ENCODE data around the gene ABCF1.
"Not testable (repeated sequence)": the region's sequence is repeated elsewhere in the genome, so short reads cannot be mapped to it uniquely, and the experiment has no call there.

Gene ABCF1

GRCh38 chr6:30570740-30571074, 535 bp upstream of the ABCF1 start:
- Mint-ChIP-seq H3K4me3 (peak overlapping the region; percentile 98), H3K27ac (peak overlapping the region; percentile 99), H3K9me3 (no peaks in the 10 kb centered on the region), H3K36me3 (ENCODE audit: low read depth) (peaks cover 22% of the 10 kb centered on the region), H3K4me1 (ENCODE audit: low read depth) (peaks cover 45% of the 10 kb centered on the region), H3K27me3 (ENCODE audit: low read depth) (no peaks in the 10 kb centered on the region)
- no peak for DNase-seq (ENCODE audit: low spot score)

DNA sequence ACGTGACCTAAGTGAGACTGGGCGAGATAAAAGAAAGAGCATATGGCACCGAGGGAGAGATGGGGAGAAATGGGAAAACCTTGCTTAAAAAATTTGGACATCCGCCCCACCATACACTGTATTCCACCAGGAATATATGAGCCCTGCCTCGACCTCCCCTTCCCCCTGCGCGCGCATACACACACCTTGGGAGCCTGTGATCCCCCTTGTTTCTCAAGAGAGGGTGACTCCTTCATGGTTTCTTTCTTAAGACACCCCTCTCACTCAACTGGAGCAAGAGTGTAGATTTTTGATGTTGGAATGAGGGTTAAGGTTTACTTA, 480 bp downstream of the ABCF1 start:
- Mint-ChIP-seq H3K9me3 (no peaks in the 10 kb centered on the region), H3K27ac (peak overlapping the region; percentile 99), H3K36me3 (ENCODE audit: low read depth) (peaks cover 26% of the 10 kb centered on the region), H3K4me3 (peak overlapping the region; percentile 98), H3K4me1 (ENCODE audit: low read depth) (peaks cover 49% of the 10 kb centered on the region), H3K27me3 (ENCODE audit: low read depth) (no peaks in the 10 kb centered on the region)
- no peak for DNase-seq (ENCODE audit: low spot score)

DNA sequence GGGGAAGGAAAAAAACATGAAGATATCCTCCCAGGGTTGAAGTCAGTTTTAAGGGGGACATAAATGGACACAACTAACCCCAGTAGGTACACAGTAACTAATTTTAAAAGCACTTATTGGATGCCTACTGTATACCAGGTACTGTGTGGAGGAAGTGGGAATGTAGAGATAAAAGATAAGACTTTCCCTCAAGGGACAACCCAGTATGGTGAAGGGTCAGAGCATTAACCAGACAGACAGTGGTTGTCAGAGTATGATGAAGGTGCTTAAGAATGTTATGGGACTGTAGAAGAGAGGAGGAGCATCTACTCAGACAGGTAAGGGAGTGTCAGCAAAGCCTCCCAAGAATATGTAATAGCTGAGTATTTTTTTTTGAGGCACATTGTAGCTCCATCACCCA, 906 bp downstream of the ABCF1 start:
- Mint-ChIP-seq H3K36me3 (ENCODE audit: low read depth) (peaks cover 30% of the 10 kb centered on the region), H3K27me3 (ENCODE audit: low read depth) (no peaks in the 10 kb centered on the region), H3K4me1 (ENCODE audit: low read depth) (peaks cover 49% of the 10 kb centered on the region), H3K27ac (peak overlapping the region; percentile 99), H3K9me3 (no peaks in the 10 kb centered on the region), H3K4me3 (peak overlapping the region; percentile 98)
- DNase-seq (ENCODE audit: low spot score): no peak

DNA sequence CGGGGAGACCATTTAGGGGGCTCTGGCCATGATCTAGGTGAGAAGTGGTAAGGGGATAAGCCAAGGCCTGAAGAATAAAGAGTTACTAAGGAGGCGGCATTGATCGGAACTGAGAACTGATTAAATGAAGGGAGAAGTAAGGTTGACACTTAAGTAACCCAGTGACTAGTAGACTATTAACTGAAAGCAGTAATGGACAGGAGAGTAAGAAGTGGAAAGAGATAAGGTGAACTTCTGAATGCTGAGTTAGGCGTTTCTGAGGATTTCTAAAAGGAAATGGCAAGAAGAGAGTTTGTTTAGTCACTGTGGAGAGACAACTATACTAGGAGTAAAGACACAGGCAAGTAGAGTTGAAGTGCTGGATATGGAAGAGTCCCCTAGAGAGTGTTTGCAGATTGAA, 1.9 kb downstream of the ABCF1 start:
- Mint-ChIP-seq H3K4me1 (ENCODE audit: low read depth) (peaks cover 49% of the 10 kb centered on the region), H3K9me3 (no peaks in the 10 kb centered on the region), H3K36me3 (ENCODE audit: low read depth) (peaks cover 40% of the 10 kb centered on the region), H3K27me3 (ENCODE audit: low read depth) (no peaks in the 10 kb centered on the region), H3K4me3 (peak overlapping the region; percentile 98), H3K27ac (peak overlapping the region; percentile 55)
- DNase-seq (ENCODE audit: low spot score): no peak

GRCh38 chr6:30578051-30578450, 6.8 kb downstream of the ABCF1 start:
- DNase-seq (ENCODE audit: low spot score): no peak
- H3K27ac Mint-ChIP-seq: no peak overlapping the region
- H3K4me1 Mint-ChIP-seq (ENCODE audit: low read depth): peaks cover 22% of the 10 kb centered on the region
- H3K4me3 Mint-ChIP-seq: no peak overlapping the region
- no peaks in the 10 kb centered on the region for H3K9me3 Mint-ChIP-seq
- no peaks in the 10 kb centered on the region for H3K27me3 Mint-ChIP-seq (ENCODE audit: low read depth)
- H3K36me3 Mint-ChIP-seq (ENCODE audit: low read depth): peaks cover 62% of the 10 kb centered on the region

- no peaks in the 10 kb centered on the region for H3K4me1 Mint-ChIP-seq (ENCODE audit: low read depth)
- no peak for DNase-seq (ENCODE audit: low spot score)
- H3K36me3 Mint-ChIP-seq (ENCODE audit: low read depth): peaks cover 72% of the 10 kb centered on the region
- no peaks in the 10 kb centered on the region for H3K27me3 Mint-ChIP-seq (ENCODE audit: low read depth)
- peak overlapping the region; percentile 41 for H3K27ac Mint-ChIP-seq
- H3K9me3 Mint-ChIP-seq: no peaks in the 10 kb centered on the region
- H3K4me3 Mint-ChIP-seq: no peak overlapping the region
Observed at GRCh38 chr6:30583921-30584320, 12.7 kb downstream of the ABCF1 start.

DNA sequence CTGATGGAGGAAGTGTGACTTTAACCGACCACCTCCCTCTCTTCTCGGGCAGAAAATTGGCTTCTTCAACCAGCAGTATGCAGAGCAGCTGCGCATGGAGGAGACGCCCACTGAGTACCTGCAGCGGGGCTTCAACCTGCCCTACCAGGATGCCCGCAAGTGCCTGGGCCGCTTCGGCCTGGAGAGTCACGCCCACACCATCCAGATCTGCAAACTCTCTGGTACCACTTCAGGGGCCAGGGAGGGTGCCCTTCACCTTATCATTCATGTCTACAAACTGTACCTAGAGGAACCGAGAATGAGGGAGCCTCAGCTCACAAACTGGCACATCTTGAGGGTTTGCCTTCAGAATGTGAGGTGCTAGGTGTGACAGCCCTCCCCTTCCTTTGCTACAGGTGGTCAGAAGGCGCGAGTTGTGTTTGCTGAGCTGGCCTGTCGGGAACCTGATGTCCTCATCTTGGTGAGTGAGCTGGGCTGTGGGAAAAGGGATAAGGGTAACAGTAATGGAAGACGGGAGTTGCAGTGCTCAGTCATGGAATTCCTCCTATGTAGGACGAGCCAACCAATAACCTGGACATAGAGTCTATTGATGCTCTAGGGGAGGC, 18.6 kb downstream of the ABCF1 start:
- DNase-seq (ENCODE audit: low spot score): no peak
- no peaks in the 10 kb centered on the region for H3K27me3 Mint-ChIP-seq (ENCODE audit: low read depth)
- H3K36me3 Mint-ChIP-seq (ENCODE audit: low read depth): peaks cover 62% of the 10 kb centered on the region
- H3K9me3 Mint-ChIP-seq: no peaks in the 10 kb centered on the region
- H3K4me1 Mint-ChIP-seq (ENCODE audit: low read depth): no peaks in the 10 kb centered on the region
- H3K27ac Mint-ChIP-seq: no peak overlapping the region
- H3K4me3 Mint-ChIP-seq: no peak overlapping the region

DNA sequence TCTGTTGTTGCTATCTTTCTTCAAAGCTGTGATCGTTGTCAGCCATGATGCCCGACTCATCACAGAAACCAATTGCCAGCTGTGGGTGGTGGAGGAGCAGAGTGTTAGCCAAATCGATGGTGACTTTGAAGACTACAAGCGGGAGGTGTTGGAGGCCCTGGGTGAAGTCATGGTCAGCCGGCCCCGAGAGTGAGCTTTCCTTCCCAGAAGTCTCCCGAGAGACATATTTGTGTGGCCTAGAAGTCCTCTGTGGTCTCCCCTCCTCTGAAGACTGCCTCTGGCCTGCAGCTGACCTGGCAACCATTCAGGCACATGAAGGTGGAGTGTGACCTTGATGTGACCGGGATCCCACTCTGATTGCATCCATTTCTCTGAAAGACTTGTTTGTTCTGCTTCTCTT, 19.3 kb downstream of the ABCF1 start:
- no peaks in the 10 kb centered on the region for H3K4me1 Mint-ChIP-seq (ENCODE audit: low read depth)
- H3K9me3 Mint-ChIP-seq: no peaks in the 10 kb centered on the region
- no peak overlapping the region for H3K4me3 Mint-ChIP-seq
- DNase-seq (ENCODE audit: low spot score): no peak
- H3K27me3 Mint-ChIP-seq (ENCODE audit: low read depth): no peaks in the 10 kb centered on the region
- H3K27ac Mint-ChIP-seq: no peak overlapping the region
- H3K36me3 Mint-ChIP-seq (ENCODE audit: low read depth): peaks cover 60% of the 10 kb centered on the region

DNA sequence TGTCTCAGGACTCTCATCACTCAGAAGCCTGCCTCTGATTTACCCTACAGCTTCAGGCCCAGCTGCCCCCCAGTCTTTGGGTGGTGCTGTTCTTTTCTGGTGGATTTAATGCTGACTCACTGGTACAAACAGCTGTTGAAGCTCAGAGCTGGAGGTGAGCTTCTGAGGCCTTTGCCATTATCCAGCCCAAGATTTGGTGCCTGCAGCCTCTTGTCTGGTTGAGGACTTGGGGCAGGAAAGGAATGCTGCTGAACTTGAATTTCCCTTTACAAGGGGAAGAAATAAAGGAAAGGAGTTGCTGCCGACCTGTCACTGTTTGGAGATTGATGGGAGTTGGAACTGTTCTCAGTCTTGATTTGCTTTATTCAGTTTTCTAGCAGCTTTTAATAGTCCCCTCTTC, 19.8 kb downstream of the ABCF1 start:
- H3K36me3 Mint-ChIP-seq (ENCODE audit: low read depth): peaks cover 57% of the 10 kb centered on the region
- H3K9me3 Mint-ChIP-seq: no peaks in the 10 kb centered on the region
- DNase-seq (ENCODE audit: low spot score): no peak
- H3K4me3 Mint-ChIP-seq: no peak overlapping the region
- H3K27me3 Mint-ChIP-seq (ENCODE audit: low read depth): no peaks in the 10 kb centered on the region
- no peaks in the 10 kb centered on the region for H3K4me1 Mint-ChIP-seq (ENCODE audit: low read depth)
- no peak overlapping the region for H3K27ac Mint-ChIP-seq

DNA sequence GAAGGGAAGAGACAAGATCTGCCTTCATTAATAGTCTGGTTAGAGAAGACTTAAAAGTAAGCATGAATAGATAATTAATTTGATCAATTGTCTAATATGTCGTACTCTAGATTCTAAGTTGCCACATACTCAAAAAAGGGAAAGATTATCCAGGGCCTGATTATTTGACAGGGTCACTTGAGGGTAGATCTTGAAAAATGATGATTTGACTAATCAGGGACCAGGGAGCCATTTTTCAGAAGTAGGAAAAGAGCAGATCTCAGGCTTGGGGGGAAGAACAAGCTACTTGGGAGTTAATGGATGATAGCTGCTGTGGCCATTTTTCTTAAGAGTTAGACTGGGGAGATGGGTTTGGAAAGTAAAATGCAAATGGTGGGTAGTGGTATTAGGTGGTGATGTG, 21.0 kb downstream of the ABCF1 start:
- no peak overlapping the region for H3K4me3 Mint-ChIP-seq
- H3K27me3 Mint-ChIP-seq (ENCODE audit: low read depth): no peaks in the 10 kb centered on the region
- no peaks in the 10 kb centered on the region for H3K9me3 Mint-ChIP-seq
- H3K27ac Mint-ChIP-seq: no peak overlapping the region
- peaks cover 2% of the 10 kb centered on the region for H3K4me1 Mint-ChIP-seq (ENCODE audit: low read depth)
- H3K36me3 Mint-ChIP-seq (ENCODE audit: low read depth): peaks cover 50% of the 10 kb centered on the region
- DNase-seq (ENCODE audit: low spot score): no peak

- H3K9me3 Mint-ChIP-seq; H3K27me3 Mint-ChIP-seq (ENCODE audit: low read depth); H3K4me1 Mint-ChIP-seq (ENCODE audit: low read depth); H3K4me3 Mint-ChIP-seq: not testable (repeated sequence)
- Mint-ChIP-seq H3K27ac (peak overlapping the region; percentile 73), H3K36me3 (ENCODE audit: low read depth) (peaks cover 37% of the 10 kb centered on the region)
- peak; percentile 64 for DNase-seq (ENCODE audit: low spot score)
Observed at GRCh38 chr6:30597315-30598144, 26.3 kb downstream of the ABCF1 start.

GRCh38 chr6:30598912-30599624, 27.8 kb downstream of the ABCF1 start:
- Mint-ChIP-seq H3K9me3 (no peaks in the 10 kb centered on the region), H3K4me1 (ENCODE audit: low read depth) (peaks cover 2% of the 10 kb centered on the region), H3K27ac (no peak overlapping the region), H3K4me3 (no peak overlapping the region), H3K36me3 (ENCODE audit: low read depth) (peaks cover 48% of the 10 kb centered on the region), H3K27me3 (ENCODE audit: low read depth) (no peaks in the 10 kb centered on the region)
- DNase-seq (ENCODE audit: low spot score): no peak

- no peaks in the 10 kb centered on the region for H3K9me3 Mint-ChIP-seq
- no peaks in the 10 kb centered on the region for H3K27me3 Mint-ChIP-seq (ENCODE audit: low read depth)
- no peak overlapping the region for H3K27ac Mint-ChIP-seq
- DNase-seq (ENCODE audit: low spot score): no peak
- peaks cover 2% of the 10 kb centered on the region for H3K4me1 Mint-ChIP-seq (ENCODE audit: low read depth)
- H3K36me3 Mint-ChIP-seq (ENCODE audit: low read depth): peaks cover 50% of the 10 kb centered on the region
- H3K4me3 Mint-ChIP-seq: no peak overlapping the region
Observed at GRCh38 chr6:30599625-30600324, 28.5 kb downstream of the ABCF1 start.

- Mint-ChIP-seq H3K4me3 (no peak overlapping the region), H3K27me3 (ENCODE audit: low read depth) (no peaks in the 10 kb centered on the region), H3K27ac (peak overlapping the region; percentile 17), H3K9me3 (no peaks in the 10 kb centered on the region), H3K4me1 (ENCODE audit: low read depth) (peaks cover 2% of the 10 kb centered on the region), H3K36me3 (ENCODE audit: low read depth) (peaks cover 52% of the 10 kb centered on the region)
- DNase-seq (ENCODE audit: low spot score): no peak
Observed at GRCh38 chr6:30600451-30600961, 29.3 kb downstream of the ABCF1 start.
